ENCODE measurements around the gene LRRC75B. TPM values are rescaled to one million over a fixed set of nuclear protein-coding genes. Genes with fewer than 3 reads are reported as not detected.
"Not testable (repeated sequence)": the region's sequence is repeated elsewhere in the genome, so short reads cannot be mapped to it uniquely, and the experiment has no call there.

LRRC75B gene
- total and polyA plus RNA-seq, 2 donors from 2014 or later, result 23.4 to 47.6 TPM

DNA sequence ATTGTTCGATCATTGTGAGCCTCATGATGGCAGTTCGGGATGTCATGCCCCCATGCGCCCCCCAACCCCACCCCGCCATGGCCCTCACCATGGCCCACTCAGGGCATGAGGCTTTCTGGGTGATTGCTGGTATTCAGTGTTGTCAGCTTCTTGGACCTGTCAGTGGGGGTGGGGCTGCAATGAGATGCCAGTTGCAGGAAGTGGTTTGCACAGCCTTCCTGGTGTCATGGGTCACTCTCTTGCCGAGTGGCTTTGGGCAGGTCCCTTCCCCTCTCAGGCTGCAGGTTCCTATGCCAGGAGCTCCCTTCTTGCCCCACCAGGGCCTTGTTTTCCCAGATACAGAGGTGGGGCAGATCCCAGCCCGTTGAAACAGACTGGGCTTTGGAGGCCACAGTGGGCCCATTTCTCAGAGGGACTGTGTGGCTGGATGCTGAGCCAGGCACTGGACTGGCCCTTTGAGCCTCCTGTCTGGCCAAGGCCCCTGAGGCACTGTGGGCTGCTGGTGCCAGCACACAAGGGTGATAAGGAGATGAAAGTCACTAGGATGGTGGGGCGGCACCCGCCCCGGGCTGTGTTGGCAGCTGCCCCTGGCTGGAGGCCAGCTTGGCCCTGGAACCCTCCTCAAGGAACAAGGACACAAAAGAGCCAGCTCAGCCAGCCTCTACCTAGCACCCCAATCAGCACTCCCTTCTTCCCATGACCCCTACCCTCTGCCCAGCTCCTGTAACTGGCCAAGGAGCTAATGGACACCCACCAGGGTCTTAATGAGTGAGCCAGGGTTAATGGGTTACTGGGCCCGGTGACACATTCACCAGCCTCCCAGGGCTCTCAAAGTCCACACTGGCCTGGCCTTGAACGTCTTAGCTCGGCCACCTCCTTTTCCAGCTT lies 8.6 kb upstream of the LRRC75B start:
- peak in 4 of 5 donors; percentile 51 to 94 (median 69) for DNase-seq
- intact Hi-C loops (cut with DNase I), result no loop called here
- FAIRE-seq, result no peak
- Histone ChIP-seq H3K27me3 (ENCODE audit: control insufficient read depth, insufficient read depth, low read length) (no peaks in the 10 kb centered on the region), H3K27ac (ENCODE audit: low read depth in 2 of 2, low read length in 2 of 2) (peak overlapping the region in 1 of 2 donors; percentile 43), H3K9ac (ENCODE audit: low read length in 3 of 3) (no peak overlapping the region), H3K4me1 (ENCODE audit: control insufficient read depth in 2 of 3, insufficient read depth in 2 of 3, low read depth in 1 of 3, low read length in 3 of 3) (peaks cover 0 to 20% (median 7%) of the 10 kb centered on the region in 3 donors), H3K36me3 (ENCODE audit: control insufficient read depth in 2 of 3, insufficient read depth in 3 of 3, low read length in 3 of 3) (no peaks in the 10 kb centered on the region), H3K9me3 (ENCODE audit: control insufficient read depth in 2 of 3, insufficient read depth in 1 of 3, low read length in 3 of 3) (no peaks in the 10 kb centered on the region), H3K4me3 (ENCODE audit: low read length in 3 of 3) (no peak overlapping the region)
- TF ChIP-seq, protein P1, sequence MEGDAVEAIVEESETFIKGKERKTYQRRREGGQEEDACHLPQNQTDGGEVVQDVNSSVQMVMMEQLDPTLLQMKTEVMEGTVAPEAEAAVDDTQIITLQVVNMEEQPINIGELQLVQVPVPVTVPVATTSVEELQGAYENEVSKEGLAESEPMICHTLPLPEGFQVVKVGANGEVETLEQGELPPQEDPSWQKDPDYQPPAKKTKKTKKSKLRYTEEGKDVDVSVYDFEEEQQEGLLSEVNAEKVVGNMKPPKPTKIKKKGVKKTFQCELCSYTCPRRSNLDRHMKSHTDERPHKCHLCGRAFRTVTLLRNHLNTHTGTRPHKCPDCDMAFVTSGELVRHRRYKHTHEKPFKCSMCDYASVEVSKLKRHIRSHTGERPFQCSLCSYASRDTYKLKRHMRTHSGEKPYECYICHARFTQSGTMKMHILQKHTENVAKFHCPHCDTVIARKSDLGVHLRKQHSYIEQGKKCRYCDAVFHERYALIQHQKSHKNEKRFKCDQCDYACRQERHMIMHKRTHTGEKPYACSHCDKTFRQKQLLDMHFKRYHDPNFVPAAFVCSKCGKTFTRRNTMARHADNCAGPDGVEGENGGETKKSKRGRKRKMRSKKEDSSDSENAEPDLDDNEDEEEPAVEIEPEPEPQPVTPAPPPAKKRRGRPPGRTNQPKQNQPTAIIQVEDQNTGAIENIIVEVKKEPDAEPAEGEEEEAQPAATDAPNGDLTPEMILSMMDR (IDR thresholded peaks at IDR 0.05; ENCODE audit: borderline replicate concordance, extremely low read depth, insufficient read depth), result no peak

DNA sequence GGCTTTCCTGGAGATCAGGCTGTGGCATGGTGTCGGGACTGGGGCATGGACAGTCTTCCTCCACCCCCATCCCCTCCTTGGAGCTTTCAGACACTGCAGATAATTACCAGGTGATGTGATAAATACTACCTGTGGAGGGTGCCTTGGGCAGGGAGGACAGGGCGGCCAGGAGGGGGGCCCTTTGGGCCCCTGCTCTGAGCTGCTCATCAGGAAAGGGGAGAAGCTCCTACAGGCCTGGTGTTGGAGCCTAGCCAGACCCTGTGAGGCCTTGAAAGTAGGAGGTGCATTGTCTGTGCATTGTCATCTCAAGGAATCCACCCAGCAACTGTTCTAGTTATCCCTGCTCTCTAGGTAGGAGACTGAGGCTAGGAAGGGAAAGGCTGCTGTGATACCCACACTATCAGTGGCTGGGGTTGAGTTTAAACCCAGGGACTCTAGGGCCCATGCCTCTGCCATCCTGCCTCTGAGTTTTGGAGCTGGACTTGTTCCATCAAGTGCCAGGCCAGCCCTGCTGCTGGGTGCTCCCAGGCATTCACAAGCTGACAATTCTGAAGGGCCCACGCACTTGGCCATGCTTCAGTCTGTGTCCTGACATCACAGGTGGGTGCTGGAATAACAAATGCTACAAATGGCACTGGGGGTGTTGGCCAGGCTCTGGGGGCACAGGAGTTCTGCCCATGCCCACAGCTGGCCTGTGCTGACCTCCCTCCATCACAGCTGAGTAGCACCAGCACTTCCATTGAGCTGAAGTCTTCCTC lies 7.3 kb upstream of the LRRC75B start:
- Histone ChIP-seq H3K4me1 (ENCODE audit: control insufficient read depth in 2 of 3, insufficient read depth in 2 of 3, low read depth in 1 of 3, low read length in 3 of 3) (peaks cover 0 to 21% (median 9%) of the 10 kb centered on the region in 3 donors), H3K9ac (ENCODE audit: low read length in 3 of 3) (peak overlapping the region in 1 of 3 donors; percentile 7)
- H3K9me3 ChIP-seq (ENCODE audit: control insufficient read depth in 2 of 3, insufficient read depth in 1 of 3, low read length in 3 of 3); intact Hi-C loops (cut with DNase I); H3K27ac ChIP-seq (ENCODE audit: low read depth in 2 of 2, low read length in 2 of 2); H3K4me3 ChIP-seq (ENCODE audit: low read length in 3 of 3); H3K27me3 ChIP-seq (ENCODE audit: control insufficient read depth, insufficient read depth, low read length); FAIRE-seq; H3K36me3 ChIP-seq (ENCODE audit: control insufficient read depth in 2 of 3, insufficient read depth in 3 of 3, low read length in 3 of 3): not testable (repeated sequence)
- DNase-seq, result peak in 1 of 5 donors; percentile 67

DNA sequence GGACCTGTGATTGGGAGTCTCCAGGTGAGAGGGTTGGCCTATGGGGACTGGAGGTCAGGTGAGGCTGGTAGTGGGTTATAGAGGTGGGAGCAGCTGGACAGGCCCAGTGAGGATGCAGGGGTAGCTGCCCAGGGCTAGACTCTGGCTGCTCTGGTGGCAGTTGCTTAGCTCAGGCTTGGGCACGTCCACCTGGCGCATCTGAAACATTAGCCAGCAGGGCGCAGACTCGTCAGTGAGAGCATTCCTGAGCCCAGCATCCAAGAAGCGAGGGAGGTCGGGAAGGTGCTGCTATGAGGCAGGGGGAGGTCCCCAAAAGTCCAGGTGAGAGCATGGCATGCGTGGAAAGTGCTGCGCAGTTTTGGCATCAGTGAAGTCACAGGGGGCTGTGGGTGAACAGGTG lies 6.6 kb upstream of the LRRC75B start:
- H3K27ac ChIP-seq (ENCODE audit: low read depth in 2 of 2, low read length in 2 of 2), result no peak overlapping the region
- TF ChIP-seq, protein P1 (IDR thresholded peaks at IDR 0.05; ENCODE audit: borderline replicate concordance, extremely low read depth, insufficient read depth), result no peak
- intact Hi-C loops (cut with DNase I), result no loop called here

DNA sequence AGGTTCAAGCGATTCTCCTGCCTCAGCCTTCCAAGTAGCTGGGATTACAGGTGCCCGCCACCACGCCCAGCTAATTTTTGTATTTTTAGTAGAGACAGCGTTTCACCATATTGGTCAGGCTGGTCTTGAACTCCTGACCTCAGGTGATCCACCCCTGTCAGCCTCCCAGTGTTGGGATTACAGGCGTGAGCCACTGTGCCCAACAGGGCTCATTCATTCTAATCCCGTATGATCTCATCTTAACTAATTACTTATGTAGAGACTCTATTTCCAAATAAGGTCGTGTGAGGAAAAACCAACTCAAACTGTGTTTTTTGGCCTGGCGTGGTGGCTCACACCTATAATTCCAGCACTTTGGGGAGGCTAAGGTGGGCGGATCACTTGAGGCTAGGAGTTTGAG lies 4.2 kb upstream of the LRRC75B start:
- H3K27ac ChIP-seq (ENCODE audit: low read depth in 2 of 2, low read length in 2 of 2); H3K4me3 ChIP-seq (ENCODE audit: low read length in 3 of 3); H3K9ac ChIP-seq (ENCODE audit: low read length in 3 of 3); H3K36me3 ChIP-seq (ENCODE audit: control insufficient read depth in 2 of 3, insufficient read depth in 3 of 3, low read length in 3 of 3); H3K27me3 ChIP-seq (ENCODE audit: control insufficient read depth, insufficient read depth, low read length); DNase-seq; FAIRE-seq; H3K9me3 ChIP-seq (ENCODE audit: control insufficient read depth in 2 of 3, insufficient read depth in 1 of 3, low read length in 3 of 3); intact Hi-C loops (cut with DNase I): not testable (repeated sequence)
- H3K4me1 ChIP-seq (ENCODE audit: control insufficient read depth in 2 of 3, insufficient read depth in 2 of 3, low read depth in 1 of 3, low read length in 3 of 3), result peaks cover 0 to 27% (median 18%) of the 10 kb centered on the region in 3 donors

More for the DNA sequence above, 6.6 kb upstream of the LRRC75B start:
- Histone ChIP-seq H3K9me3 (ENCODE audit: control insufficient read depth in 2 of 3, insufficient read depth in 1 of 3, low read length in 3 of 3) (no peaks in the 10 kb centered on the region), H3K9ac (ENCODE audit: low read length in 3 of 3) (peak overlapping the region in 1 of 3 donors; percentile 7), H3K4me1 (ENCODE audit: control insufficient read depth in 2 of 3, insufficient read depth in 2 of 3, low read depth in 1 of 3, low read length in 3 of 3) (peaks cover 0 to 25% (median 15%) of the 10 kb centered on the region in 3 donors), H3K4me3 (ENCODE audit: low read length in 3 of 3) (no peak overlapping the region), H3K36me3 (ENCODE audit: control insufficient read depth in 2 of 3, insufficient read depth in 3 of 3, low read length in 3 of 3) (no peaks in the 10 kb centered on the region), H3K27me3 (ENCODE audit: control insufficient read depth, insufficient read depth, low read length) (no peaks in the 10 kb centered on the region)
- no peak for DNase-seq
- FAIRE-seq, result no peak
